ENCODE results near the gene CCL18. TPM values are rescaled to one million over a fixed set of nuclear protein-coding genes. Genes with fewer than 3 reads are reported as not detected.

The CCL18 gene
- total and polyA plus RNA-seq, 9 of the 15 experiments (the other 6 are each of a cell fraction or from before 2014, with no cell fraction given): not detected

DNA sequence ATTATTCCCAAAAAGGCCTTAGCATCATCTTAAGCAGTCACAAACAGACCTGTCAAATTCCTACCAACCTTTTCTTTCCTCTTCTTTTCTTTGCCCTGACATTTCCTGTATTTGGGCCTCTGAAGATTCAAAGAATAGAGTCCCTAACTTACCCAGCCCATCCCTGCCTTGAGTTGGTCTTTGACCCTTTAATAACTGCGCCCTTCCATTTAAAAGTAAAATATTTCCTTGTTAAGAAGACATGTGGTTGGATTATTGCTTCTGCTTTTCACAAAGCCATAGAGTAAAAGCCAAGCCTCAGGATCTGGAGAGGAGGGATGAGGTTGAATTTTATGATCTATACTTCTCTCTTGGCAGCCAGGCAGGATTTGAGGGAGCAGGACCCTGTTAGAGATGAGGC lies 33.1 kb upstream of the CCL18 start:
- no peaks in the 10 kb centered on the region for H3K79me2 ChIP-seq (ENCODE audit: control insufficient read depth, insufficient read depth, low read length)
- H2AFZ ChIP-seq (ENCODE audit: low read depth, low read length): no peak overlapping the region
- H4K20me1 ChIP-seq (replicated peaks; ENCODE audit: control insufficient read depth, insufficient read depth, low read length): no peaks in the 10 kb centered on the region
- CTCF ChIA-PET (ENCODE audit: low intra/inter-chr PET ratio): no interaction called here
- H3K9me1 ChIP-seq (ENCODE audit: control insufficient read depth, insufficient read depth, low read length): no peaks in the 10 kb centered on the region
- no peak overlapping the region for H3K9ac ChIP-seq (ENCODE audit: insufficient read depth in 1 of 2, low read depth in 2 of 2, low read length in 2 of 2)
- TF ChIP-seq ILK (tag; IDR thresholded peaks at IDR 0.05; ENCODE audit: borderline replicate concordance, low read depth): no peak
- no peak for TF ChIP-seq KDM2B (CRISPR knock-in tag; IDR thresholded peaks at IDR 0.05)
- TF ChIP-seq STAG1 (CRISPR knock-in tag; IDR thresholded peaks at IDR 0.05; ENCODE audit: borderline replicate concordance): no peak
- no peak for TF ChIP-seq SIN3A (IDR thresholded peaks at IDR 0.05; ENCODE audit: borderline replicate concordance in 2 of 2, control insufficient read depth in 1 of 2, low read depth in 2 of 2, low read length in 2 of 2)
- TF ChIP-seq IFI16 (CRISPR knock-in tag; IDR thresholded peaks at IDR 0.05): no peak
- no peak for TF ChIP-seq CHCHD3 (CRISPR knock-in tag; IDR thresholded peaks at IDR 0.05)
- TF ChIP-seq FOS (IDR thresholded peaks at IDR 0.05; ENCODE audit: extremely low read depth, insufficient read length): no peak
- no peak for TF ChIP-seq SRSF9 (IDR thresholded peaks at IDR 0.05; ENCODE audit: borderline replicate concordance, low read depth, low read length)
- TF ChIP-seq ZFPM2 (CRISPR knock-in tag; IDR thresholded peaks at IDR 0.05): no peak
- TF ChIP-seq ETS2 (tag; IDR thresholded peaks at IDR 0.05; ENCODE audit: borderline replicate concordance, poor library complexity, severe bottlenecking): no peak
- TF ChIP-seq, protein P1, sequence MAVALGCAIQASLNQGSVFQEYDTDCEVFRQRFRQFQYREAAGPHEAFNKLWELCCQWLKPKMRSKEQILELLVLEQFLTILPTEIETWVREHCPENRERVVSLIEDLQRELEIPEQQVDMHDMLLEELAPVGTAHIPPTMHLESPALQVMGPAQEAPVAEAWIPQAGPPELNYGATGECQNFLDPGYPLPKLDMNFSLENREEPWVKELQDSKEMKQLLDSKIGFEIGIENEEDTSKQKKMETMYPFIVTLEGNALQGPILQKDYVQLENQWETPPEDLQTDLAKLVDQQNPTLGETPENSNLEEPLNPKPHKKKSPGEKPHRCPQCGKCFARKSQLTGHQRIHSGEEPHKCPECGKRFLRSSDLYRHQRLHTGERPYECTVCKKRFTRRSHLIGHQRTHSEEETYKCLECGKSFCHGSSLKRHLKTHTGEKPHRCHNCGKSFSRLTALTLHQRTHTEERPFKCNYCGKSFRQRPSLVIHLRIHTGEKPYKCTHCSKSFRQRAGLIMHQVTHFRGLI (CRISPR knock-in tag; IDR thresholded peaks at IDR 0.05): no peak
- TF ChIP-seq, protein P2, sequence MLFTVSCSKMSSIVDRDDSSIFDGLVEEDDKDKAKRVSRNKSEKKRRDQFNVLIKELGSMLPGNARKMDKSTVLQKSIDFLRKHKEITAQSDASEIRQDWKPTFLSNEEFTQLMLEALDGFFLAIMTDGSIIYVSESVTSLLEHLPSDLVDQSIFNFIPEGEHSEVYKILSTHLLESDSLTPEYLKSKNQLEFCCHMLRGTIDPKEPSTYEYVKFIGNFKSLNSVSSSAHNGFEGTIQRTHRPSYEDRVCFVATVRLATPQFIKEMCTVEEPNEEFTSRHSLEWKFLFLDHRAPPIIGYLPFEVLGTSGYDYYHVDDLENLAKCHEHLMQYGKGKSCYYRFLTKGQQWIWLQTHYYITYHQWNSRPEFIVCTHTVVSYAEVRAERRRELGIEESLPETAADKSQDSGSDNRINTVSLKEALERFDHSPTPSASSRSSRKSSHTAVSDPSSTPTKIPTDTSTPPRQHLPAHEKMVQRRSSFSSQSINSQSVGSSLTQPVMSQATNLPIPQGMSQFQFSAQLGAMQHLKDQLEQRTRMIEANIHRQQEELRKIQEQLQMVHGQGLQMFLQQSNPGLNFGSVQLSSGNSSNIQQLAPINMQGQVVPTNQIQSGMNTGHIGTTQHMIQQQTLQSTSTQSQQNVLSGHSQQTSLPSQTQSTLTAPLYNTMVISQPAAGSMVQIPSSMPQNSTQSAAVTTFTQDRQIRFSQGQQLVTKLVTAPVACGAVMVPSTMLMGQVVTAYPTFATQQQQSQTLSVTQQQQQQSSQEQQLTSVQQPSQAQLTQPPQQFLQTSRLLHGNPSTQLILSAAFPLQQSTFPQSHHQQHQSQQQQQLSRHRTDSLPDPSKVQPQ (CRISPR knock-in tag; IDR thresholded peaks at IDR 0.05; ENCODE audit: borderline replicate concordance): no peak
- TF ChIP-seq CHD4 (IDR thresholded peaks at IDR 0.05; ENCODE audit: insufficient read depth, insufficient replicate concordance, low read depth, low read length, poor library complexity, severe bottlenecking): no peak
- no peak overlapping the region for H3K4me3 ChIP-seq
- DNase-seq (ENCODE audit: extremely low read depth in 1 of 4, low spot score in 3 of 4) (no peak), FAIRE-seq (no peak), ATAC-seq (no peak)
- BruUV-seq (replicated peaks): no TSS peak
- in situ Hi-C loops (cut with MboI): no loop called here
- no peaks in the 10 kb centered on the region for H3K36me3 ChIP-seq (ENCODE audit: control insufficient read depth, insufficient read depth, low read length)
- POLR2A ChIA-PET: no interaction called here
- H3K9me3 ChIP-seq (replicated peaks; ENCODE audit: control insufficient read depth, insufficient read depth, low read depth, low read length): no peaks in the 10 kb centered on the region
- no peaks in the 10 kb centered on the region for H3K4me1 ChIP-seq (replicated peaks in 1 of 2; ENCODE audit: control insufficient read depth in 2 of 2, insufficient read depth in 2 of 2, low read length in 2 of 2)
- peaks cover 3 to 5% of the 10 kb centered on the region in 2 experiments; a peak in 3 of 5 replicates for H3K27me3 ChIP-seq (ENCODE audit: control insufficient read depth in 2 of 2, insufficient read depth in 2 of 2, low read length in 2 of 2)
- H3K27ac ChIP-seq (ENCODE audit: extremely low read depth, low read depth, low read length): no peak overlapping the region
- intact Hi-C loops (cut with micrococcal nuclease): no loop called here
- no peak overlapping the region for H3K4me2 ChIP-seq (ENCODE audit: insufficient read depth, low read length)
- 0% methylated on average over 1 of the region's 1 CpG for WGBS (ENCODE audit: insufficient coverage, low coverage, missing lambda C conversion rate)
